ENCODE data around the gene FBXW2. TPM values are rescaled to one million over a fixed set of nuclear protein-coding genes. Genes with fewer than 3 reads are reported as not detected.

FBXW2 gene
- total RNA-seq, 1 donor from 2014 or later = 24.0 TPM

DNA sequence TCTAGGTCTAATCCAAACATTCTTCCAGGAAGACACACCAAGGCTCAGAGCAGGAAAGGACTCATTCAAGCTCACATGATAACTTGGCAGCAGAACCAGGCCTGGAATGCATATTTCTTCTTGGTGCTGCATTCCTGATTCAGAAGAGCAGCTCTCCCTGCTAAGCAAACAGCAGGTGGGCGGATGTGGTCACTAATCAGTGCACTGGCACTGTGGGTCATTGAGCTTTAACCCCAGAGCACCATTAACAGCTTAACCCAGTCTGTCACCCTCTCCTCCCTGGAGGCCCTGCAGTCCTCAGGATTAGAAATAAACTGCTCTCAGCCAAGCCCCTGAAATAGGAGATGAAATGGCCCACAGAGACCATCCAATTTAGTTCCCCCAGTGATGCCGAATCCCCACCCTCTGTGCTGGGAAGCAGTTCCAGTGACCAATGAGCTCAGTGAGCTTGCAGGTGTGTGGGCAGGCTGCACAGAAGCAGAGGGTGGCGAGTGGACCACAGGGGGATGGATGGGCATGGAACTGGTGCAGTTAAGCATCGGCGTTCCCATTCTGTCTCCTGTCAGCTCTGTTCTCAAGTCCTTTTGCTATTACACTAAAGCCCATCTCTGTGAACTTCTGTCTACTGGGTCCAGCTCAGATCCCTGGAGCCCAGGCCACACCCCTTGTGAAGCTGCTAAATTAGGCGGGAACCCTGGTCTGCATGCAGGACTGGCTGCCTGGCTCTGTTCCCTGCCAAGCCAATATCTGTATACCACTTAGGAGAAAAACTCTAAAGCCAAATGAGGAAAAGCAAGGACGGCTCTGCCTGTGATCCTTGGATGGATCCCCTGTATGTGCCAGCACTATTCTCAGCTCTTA lies 62.3 kb downstream of the FBXW2 start:
- TF ChIP-seq, protein P1, sequence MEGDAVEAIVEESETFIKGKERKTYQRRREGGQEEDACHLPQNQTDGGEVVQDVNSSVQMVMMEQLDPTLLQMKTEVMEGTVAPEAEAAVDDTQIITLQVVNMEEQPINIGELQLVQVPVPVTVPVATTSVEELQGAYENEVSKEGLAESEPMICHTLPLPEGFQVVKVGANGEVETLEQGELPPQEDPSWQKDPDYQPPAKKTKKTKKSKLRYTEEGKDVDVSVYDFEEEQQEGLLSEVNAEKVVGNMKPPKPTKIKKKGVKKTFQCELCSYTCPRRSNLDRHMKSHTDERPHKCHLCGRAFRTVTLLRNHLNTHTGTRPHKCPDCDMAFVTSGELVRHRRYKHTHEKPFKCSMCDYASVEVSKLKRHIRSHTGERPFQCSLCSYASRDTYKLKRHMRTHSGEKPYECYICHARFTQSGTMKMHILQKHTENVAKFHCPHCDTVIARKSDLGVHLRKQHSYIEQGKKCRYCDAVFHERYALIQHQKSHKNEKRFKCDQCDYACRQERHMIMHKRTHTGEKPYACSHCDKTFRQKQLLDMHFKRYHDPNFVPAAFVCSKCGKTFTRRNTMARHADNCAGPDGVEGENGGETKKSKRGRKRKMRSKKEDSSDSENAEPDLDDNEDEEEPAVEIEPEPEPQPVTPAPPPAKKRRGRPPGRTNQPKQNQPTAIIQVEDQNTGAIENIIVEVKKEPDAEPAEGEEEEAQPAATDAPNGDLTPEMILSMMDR (conservative IDR thresholded peaks at IDR 0.05; ENCODE audit: low read depth, low read length) = no peak
- no peak overlapping the region for H3K4me3 ChIP-seq (ENCODE audit: low read depth, low read length)
- peak; percentile 99 for DNase-seq (ENCODE audit: low read depth)

- no peak for DNase-seq (ENCODE audit: low read depth)
- TF ChIP-seq, protein P1 (conservative IDR thresholded peaks at IDR 0.05; ENCODE audit: low read depth, low read length) = peak; percentile 56
- no peak overlapping the region for H3K4me3 ChIP-seq (ENCODE audit: low read depth, low read length)
These were observed 63.4 kb downstream of the FBXW2 start for GRCh38 chr9:120729791-120730241.

- no peak for DNase-seq (ENCODE audit: low read depth)
- TF ChIP-seq, protein P1 (conservative IDR thresholded peaks at IDR 0.05; ENCODE audit: low read depth, low read length) = no peak
- H3K4me3 ChIP-seq (ENCODE audit: low read depth, low read length) = no peak overlapping the region
These were observed 66.7 kb downstream of the FBXW2 start for GRCh38 chr9:120726484-120726883.

DNA sequence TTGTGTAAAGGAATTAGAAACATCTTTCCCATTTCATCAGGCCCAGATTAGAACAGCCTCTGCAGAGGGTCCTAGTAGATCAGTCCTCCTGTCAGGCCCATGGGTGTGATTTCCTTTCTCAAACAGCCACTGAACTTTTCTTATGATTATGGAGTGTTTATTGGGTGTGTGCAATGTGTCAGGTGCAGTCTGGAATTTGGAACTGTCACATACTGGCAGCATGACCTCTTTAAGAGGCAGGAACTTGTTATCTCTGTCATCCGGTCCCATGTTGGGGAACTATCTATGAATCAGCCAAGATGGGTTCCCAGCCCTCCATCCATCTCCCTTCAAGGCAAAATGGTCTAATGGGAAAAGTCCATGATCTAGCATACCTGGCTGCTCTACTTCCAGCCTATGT lies 67.3 kb downstream of the FBXW2 start:
- DNase-seq (ENCODE audit: low read depth) = no peak

DNA sequence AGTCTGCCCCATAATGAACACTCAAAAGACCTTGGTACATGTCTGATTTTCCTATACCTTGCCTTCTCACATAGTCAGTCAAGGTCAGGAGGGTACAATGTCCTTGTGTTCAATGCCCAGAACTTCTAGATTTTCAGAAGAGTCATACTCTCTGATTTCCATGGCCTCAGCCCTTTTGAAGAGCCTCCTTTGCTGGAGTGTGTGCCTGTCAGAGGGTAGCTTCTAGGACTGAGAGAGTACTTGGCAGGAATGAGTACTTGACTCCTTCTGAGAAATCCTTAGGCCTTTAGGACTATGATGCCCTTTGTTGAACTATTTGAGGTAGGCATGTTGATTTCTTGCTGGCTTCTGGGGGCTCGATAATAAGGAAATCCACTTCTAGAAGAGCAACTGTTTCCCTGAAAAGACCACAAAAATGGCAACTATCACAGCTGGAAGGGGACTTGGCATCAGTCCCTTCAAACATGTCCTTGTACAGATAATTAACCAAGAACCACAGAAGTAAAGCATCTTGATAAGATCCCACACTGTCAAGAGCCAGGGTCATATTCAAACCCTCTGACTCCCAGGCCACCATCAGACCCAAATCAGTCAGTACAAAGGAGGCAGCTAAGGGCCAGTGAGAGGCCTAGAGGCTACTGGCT lies 68.3 kb downstream of the FBXW2 start:
- TF ChIP-seq, protein P1 (conservative IDR thresholded peaks at IDR 0.05; ENCODE audit: low read depth, low read length) = no peak
- no peak overlapping the region for H3K4me3 ChIP-seq (ENCODE audit: low read depth, low read length)
- DNase-seq (ENCODE audit: low read depth) = no peak

More for the DNA sequence above, 67.3 kb downstream of the FBXW2 start:
- H3K4me3 ChIP-seq (ENCODE audit: low read depth, low read length) = no peak overlapping the region
- TF ChIP-seq, protein P1 (conservative IDR thresholded peaks at IDR 0.05; ENCODE audit: low read depth, low read length) = no peak

DNA sequence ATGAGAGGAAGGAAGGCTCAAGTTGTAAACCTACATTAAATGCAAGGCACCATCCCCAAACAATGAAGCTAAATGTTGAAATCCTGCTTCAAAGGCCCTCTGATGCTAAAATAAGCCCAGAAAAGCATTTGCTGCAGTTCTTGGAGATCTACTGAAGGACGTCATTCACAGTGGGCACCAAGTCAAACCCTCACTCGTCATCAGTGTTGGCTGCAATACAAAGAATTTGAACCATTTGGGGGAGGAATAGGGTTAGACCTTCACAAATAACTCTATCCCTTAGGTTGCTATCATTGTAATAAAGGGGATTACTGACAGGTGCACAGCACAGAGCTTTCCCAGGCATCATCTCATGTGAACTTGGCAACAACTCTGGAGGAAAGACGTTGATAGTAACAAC lies 69.7 kb downstream of the FBXW2 start:
- H3K4me3 ChIP-seq (ENCODE audit: low read depth, low read length) = no peak overlapping the region
- DNase-seq (ENCODE audit: low read depth) = no peak
- TF ChIP-seq, protein P1 (conservative IDR thresholded peaks at IDR 0.05; ENCODE audit: low read depth, low read length) = no peak

Measured in epithelial cell of proximal tubule (primary cell).